Stimulated activated CD4-positive, alpha-beta T cell treated with anti-CD3 and anti-CD28 coated beads, Interleukin-1b, Interleukin-23, amount 100 ng/mL, for 24 hours (primary cell): ENCODE results near the gene ITGB6.

ENCODE experiments used
- DNase-seq, 4 experiments: peaks; one replicate each; pipeline ENCODE4 v3.0.0-alpha.2; 2020; ENCODE audit warnings: low read depth in 4 of 4, low spot score in 1 of 4

Gene ITGB6

DNA sequence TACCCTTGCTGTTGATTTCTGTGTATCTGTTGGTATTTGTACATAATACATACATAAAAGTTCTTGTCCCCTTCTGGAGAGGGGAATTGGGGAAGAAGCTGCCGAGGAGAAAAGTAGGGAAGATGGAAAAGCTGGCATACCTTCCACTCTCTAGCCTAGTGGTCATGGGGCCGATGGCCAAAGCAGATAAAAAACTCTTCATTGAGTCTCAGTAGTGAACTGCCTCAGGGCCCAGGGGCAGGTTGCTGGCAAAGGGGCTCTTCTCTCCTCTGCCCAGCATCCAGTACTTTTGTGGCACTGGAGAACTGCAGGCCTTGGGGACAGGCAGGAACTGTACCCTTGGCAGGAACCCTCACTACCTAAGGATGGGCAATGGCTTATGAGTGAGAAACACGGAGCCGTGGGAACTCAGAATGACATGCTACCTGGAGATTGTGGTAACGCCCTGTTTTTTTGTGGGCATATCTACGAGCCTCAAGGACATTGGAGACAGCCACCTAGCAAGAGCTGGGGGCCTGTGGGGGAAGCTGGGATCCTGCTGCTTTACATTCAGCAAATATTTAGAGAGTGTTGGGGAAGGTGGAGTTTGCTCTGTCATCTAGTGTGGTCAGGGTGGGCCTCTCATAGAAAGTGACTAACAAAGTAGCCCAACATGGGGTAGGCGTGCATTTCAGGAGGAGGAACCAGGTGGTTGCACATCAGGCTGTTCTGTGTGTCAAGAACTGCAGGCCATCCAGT lies 22.6 kb upstream of the ITGB6 start:
- DNase-seq: no peak

DNA sequence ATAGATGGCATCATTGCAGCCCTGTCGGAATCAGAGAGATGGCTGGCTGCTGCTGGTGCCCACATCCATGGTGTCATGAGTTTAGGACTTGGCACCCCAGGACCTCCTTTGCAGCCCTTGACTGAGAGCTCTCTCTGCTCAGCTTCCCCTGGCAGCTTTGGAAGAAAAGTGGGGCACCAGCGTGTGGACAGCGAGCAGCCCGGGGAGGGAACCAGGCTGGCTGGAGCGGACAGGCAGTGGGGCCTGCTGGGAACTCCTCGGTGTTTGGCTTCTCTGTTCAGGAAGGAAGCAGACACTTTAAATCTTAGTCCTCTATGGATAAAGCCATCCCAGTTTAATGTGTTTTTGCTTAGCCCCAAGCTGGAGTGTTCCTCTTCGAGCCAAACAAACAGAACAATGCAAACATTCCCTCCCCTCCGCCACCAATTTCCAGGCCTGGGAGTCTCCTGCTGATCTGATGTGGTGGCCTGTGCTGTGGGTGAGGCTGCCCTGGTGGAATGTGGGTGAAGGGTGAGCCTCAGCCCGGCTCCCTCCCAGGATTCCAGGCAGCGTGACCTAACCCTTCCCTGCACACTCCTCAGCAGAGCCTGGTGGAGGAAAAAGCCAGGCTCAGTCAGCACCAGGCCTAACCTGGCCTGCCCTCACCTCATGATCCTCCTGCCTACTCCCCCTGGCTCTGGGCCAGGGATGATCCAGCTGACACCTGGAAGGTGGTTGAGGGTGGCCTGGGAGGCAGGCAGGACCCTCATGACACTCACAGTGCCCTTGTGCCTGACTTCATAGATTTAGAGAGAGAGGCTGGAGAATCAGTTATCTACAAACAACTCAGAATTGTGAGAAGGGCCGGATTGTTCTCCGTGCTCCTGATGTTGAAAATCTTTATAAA lies 21.6 kb upstream of the ITGB6 start:
- no peak for DNase-seq

DNA sequence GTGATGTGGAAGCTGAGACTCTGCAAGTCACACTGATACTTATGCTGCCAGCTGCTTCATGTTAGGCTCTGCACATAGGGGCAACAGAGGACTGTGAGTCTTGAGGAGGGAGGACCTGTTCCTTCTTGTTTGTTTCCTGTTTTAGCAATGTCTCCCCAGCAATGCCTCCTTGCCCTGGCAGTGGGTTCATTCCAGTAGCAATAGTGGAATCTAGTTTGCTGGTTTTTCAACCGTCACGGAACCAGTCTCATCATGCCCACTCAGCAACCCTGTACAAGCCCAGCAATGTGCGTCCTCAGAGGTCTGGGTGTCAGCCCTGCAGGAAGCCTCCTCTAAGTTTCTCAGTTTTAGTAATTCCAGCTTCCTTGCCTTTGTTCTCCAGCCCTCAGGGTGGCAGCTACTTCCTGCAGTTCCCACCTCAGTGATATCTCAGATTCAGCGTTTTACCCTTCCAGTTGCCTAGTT lies 20.5 kb upstream of the ITGB6 start:
- no peak for DNase-seq

DNA sequence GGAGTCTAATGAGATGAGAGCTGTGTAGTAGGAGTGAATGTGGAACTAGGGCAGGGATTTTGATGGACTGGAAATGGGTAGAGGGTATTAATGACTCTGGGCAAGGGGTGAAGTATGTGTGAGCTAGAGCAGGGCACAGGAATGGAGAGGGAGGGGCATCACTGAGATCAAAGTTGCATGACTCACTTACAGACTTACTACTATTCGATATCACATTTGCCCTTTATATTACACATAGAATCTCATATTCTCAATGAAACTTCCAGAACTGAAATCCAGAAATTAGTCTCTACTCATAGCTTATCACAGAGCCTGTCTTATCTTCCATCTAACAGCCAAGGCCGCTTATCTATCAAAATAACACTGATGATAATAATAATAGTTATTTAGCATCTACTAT lies 20.0 kb upstream of the ITGB6 start:
- DNase-seq: no peak

DNA sequence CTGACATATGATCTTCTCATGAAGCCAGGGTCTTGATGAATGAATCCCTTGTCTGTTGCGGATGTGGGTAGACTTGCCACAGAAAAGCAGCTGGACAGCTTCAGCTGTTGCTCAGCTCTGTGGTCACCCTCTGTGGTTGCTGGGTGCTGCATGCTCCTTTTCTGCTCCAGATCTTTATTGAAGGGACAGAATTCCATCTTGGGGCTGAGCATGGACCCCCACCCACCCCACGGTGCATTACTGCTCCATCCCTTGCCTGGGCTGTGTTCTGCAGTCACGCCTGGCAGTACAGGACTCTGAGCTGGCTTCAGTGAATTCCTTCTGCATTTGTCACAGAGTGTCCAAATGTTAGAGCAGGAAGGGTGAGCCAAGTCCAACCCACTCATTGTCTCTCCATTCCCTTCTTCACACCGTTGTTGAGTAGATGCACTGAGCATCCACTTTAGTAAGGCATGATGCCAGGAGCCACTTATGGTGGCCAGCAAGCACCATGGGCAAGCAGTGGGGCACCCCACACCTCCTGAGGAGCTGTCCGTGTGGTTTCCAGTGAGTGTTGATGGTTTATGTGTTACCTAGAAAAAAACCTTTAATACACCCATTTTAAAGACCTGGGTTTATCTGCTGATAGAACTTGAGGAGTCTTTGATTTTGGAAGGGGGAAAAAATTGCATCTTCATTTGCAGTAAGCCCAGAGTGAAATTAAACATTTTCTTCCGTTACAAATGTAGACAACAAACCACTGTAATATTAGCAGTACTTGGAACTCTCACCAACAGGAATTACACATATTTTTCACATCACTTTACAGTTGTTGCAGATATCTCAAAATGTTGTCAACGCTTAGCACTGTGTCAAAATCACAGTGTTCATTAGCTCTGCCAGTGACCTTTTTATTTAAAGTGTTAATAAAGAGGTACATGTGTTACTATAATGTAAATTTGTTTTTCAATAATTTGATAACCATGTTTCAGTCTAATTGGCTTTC lies 14.7 kb upstream of the ITGB6 start:
- DNase-seq: no peak

DNA sequence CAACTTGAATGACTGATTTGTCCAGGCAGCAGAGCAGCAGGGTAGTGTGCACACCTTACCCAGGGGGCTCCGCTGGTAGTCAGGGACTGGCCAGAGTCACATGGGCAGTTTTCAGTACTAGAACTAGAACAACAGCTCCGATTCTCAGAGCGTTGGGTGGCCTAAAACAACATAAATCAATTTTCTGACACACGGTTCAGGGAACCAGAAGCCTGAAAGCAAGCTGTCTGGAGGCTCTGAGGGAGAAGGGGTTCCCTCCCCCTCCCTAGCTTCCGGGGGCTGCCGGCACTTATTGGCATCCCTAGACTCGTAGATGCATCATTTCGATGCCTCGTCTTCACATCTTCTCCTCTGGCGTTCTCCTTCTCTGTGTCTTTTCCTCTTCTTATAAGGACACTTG lies 13.4 kb upstream of the ITGB6 start:
- DNase-seq: no peak

DNA sequence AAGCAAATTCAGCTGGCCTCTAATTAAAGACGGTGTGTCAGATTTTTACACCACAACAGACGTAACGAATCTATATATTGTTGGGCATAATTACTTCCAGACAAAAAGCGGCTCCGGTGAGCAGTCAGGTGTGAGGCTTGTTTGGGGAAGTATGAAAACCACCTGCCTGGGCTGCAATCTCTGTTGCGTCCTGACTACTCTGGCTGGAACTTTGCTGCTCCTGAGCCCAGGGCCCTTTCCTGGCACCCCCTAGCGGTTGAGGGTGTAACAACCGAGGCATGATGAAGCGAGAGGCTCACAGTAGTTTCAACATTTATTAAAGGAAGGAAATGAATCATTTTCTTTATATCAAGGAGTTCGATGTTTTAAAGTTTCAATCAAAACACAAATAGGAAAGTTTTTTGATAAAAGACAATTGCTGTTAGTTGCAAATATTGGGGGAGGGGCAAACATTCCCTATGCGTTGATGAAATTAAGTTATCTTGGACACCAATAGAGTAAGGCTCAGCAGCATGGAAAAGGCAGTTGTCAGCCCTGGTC lies 10.6 kb upstream of the ITGB6 start:
- DNase-seq: peak; percentile 41 to 58 (median 50)

DNA sequence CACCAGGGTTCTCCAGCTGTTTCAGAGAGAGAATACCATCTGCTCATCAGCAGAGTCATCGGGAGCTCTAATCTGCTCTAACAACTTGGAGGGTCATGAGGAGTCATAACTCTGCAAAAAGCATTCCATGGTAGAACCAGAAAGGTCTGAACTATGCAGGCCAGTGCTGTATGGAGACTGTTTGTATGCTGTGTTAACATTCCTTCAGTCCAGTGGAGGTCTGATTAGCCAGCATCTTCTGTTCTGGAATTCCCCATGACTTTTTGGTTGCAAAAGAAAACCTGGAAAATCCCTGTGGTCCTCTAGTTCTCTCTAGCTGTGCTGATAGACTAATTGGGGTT lies 9.4 kb upstream of the ITGB6 start:
- DNase-seq: no peak

DNA sequence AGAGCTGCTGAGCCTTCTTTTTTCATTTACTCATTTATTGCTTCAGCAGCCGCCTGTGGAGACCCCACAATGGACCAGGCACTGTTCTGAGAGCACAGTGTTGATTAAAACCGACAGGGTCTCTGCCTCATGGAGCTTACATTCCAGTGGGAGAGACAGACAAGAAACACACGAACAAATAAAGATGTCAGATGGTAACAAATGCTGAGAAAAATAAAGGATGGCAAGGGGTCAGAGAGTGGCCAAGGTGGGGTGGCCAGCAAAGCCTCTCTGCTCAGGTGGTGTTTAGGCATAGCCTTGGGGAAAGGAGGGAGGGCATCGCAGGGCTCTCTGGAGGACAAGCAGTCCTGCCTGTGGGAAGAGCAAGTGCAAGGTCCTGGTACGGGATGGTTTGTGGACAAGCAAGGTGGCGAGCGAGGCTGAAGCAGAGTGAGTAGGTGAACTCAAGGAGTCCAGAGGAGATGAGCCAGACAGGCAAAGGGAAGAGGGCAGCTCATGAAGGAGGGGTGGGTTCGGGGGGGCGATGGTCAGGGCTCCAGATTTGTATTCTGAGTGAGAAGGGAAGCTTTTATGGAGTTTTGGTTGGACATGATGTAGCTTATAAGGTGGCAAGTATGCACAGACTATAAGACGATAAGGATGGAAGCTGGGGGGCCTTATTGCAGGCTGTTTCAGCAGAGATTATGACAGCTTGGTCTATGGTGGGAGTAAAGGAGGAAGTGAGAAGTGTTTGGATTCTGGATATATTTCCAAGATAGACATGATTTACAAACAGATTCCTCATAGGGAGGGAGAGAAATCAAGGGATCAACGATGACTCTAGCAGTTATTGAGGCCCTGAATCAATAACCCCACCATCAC lies 8.8 kb upstream of the ITGB6 start:
- DNase-seq: no peak

DNA sequence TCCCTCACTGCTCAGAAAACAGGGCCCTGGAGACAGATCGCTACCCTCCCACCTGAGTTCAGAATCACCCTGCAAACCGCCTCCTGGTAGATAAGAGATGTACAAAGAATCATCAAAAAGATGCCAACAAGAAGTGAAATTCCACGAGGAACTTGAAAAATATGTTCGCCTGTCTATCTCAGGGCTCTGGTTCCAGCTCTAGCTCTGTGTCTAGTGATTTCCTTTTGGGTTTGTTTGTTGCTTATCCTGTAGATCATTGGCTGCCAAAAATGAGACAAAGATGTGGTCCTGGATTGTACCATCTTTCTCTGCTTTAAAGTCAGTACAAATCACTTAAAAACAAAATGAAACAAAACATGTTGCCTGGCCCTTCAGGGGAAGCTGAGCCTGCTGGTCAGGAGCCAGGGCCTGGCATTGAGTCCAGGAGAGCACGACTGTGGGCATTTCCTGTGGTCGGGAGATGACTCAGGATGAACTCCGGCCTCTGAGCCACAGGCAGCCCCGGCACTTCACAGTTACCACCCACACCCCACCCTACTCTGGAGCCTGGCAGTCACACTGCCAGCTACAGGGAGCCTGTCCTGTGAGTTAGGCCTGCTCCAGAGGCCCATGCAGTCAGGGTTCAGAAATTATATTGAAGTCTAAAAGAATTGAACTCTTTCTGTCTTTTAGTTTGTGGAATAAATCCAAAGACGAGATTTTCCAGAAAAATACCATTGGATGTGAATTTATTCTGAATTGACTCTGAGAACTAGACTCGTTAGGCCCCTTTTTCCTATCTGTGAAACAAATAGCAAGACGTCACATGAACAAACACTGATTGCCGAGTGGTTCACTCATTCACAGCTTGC lies 8.0 kb upstream of the ITGB6 start:
- no peak for DNase-seq

DNA sequence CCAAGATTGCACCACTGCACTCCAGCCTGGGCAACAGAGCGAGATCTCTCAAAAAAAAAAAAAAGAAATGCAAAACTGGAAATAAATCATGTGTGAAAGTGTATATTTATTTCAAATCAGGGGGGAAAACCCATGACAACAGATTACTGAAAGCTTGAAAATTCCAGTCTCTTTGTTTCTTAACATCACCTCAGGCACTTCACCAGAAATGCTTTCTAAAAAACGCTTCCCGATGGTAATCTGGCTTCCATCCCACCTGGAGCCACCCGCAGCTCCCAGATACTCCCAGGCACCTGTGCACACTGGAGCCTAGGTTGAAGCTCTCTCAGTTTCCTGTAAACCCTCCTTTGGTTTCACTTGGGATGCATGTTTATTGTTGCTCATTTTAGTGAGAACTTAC lies 7.2 kb upstream of the ITGB6 start:
- no peak for DNase-seq

DNA sequence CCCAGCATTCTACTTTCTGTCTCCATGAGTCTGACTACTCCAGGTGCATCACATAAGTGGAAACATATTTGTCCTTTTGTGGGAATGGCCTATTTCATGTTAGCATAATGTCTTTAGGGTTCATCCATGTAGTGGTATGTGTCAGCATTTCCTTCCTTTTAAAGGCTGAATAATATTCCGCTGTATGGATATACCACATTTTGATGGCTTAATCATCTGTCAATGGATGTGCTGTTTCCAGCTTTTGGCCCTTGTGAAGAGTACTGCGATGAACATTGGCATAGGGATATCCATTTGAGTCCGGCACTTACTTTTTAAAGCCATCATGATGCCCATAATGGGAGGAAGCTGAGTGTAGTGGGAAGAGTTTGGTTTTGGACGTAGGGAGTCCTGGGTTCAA lies 6.4 kb upstream of the ITGB6 start:
- no peak for DNase-seq

DNA sequence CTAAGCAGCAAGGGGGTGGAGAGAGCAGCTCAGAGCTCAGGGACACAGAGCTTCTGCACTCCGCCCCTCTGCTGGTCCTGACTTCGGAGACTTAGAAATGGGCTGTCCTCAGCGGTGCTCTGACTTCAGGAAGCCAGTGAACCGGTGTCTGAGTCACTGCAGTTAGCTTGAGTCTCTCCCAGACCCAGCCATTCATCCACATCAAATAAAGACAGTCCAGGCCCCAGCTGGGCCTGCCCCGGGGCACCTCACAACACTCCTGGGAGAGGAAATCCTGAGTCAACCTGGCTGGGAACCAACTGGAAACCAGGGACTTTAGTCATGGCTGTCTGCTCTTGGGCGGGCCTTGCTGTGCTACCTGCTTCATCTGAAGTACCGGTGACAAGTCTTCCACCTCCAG lies 5.4 kb upstream of the ITGB6 start:
- no peak for DNase-seq

DNA sequence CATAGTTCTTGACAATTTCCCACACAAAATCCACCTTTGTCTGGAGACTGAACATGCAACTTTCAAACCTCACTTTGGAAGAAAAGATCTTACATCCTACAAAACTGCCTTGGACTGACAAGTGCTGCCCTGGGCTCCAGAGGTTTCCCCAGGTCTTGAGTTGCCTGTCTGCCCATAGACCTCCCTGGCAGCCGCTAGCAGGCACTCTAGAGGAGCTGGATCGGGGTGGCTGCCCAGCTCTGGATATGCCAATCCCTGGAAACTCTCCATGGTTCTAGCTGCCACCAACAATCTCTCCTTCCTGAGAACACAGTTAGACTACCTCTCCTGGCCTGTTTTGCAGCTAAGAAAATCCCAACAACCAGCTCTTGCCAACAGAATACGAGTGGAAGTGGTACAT lies 3.4 kb upstream of the ITGB6 start:
- DNase-seq: no peak

DNA sequence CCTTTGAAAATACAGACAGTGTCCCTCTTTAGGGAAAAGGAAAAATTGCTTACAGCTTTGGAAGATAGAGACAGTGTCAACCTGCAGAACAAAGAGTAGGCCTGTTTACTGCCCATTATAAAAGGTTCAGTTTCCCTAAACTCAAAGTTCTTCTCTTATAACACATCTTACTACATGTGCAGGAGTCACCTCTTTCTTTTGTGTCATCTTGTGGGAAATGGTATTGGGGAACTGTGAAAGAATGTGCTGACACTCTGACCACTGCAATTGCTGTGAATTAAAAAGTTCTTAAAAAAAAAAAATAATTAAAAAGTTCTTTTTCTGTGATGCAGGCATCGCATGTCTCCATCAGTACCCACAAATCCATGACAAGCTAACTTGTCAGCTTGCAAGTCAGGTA lies 2.9 kb upstream of the ITGB6 start:
- no peak for DNase-seq

DNA sequence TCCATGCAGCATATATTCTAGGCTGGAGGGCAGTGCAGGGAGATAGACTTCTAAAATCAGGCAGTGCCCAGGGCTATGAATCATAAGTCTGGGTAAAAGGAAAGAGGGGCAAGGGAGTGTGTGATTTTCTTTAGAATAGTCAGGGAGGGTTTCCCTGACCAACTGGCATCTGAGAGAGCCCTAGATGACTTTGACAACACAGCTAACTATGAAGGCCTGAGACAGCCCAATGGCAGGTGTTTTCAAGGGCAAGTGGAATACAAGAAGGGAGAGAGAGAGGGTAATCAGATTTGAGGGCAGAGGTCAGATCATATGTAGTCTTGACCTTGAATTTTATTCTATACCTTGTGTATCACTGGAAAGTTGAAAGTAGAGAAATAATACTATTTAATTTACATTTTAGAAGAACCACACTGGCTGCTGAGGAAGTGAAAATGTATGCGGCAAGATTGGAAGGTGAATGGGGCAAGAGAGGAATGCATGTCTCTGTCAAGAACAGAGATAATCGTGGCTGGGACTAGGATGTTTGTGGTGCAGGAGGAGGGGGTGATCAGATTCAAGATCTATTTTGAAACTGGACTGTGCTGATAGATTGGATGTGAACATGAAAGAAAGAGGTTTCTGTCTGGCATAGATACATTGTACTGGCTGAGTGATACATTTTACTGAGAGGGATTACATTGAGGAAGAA lies 1.9 kb upstream of the ITGB6 start:
- DNase-seq: no peak

DNA sequence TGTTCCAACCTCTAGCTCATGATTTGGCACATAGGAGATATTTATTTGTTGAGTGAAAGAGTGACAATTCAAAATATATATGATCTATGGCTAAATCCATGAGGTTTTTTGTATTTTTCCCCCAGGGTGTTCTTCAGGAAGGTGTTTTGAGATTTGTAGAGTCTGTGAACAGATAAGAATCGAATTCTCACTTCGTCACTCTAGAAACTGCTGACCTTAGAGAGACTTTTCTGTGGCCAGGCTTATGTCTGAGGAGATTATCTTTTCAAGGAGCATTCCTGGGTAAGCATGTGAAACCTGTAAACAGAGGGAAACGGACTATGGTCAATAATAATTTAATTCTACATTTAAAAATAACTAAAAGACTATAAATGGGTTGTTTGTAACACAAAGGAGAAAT lies 849 bp upstream of the ITGB6 start:
- no peak for DNase-seq

DNA sequence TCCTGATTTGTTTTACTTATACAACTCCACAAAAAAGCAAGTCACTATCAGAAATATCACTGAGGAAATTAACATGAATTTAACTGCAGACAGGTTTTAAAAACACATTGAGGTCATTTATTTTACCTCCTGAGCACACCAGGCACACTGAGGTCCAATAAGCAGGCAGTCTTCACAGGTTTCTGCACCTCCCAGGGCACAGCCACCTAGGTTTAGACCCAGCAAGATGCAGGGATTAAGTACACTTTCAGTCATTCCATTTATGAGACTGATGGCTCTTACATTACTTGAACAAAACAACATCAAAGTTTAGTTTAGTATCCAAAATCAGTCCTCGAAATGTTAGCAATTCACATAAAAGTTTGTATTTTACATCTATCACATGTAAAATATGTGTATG lies 1.0 kb downstream of the ITGB6 start:
- DNase-seq: no peak

DNA sequence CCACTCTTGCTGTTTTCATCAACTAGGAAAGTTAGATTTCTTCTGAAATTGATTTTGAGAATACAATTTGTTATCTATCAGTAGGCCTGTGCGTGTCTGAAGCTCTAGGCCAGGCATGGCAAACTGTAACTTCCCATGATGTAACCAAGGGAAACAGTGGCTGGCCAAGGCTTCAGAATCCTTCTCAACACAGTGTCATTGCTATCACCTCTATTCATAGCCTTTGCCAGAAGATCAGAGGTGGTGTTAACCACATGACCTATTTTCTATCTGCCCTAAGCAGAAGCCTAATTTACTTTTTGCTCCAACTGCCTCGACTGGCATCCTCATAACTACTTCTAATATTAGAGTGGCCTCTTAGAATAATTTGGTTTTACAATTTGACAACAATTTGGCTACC lies 2.5 kb downstream of the ITGB6 start:
- no peak for DNase-seq
